WTC11 (cell line): Measurements from ENCODE around the gene RIN3.

ENCODE experiments used
- ATF1 ChIP-seq: sonication (generic); formaldehyde crosslinking; IDR thresholded peaks from 2 replicates; pipeline ENCODE4 v1.8.1; 2023; ENCODE audit warnings: mild to moderate bottlenecking, moderate library complexity, missing genetic modification reagents
- CTCF ChIP-seq: fragments of 200-600 bp; IDR thresholded peaks from 2 replicates; pipeline ENCODE4 v1.8.0; 2022; ENCODE audit warnings: antibody characterized with exemption
- TEAD1 ChIP-seq: sonication (generic); formaldehyde crosslinking; IDR thresholded peaks from 2 replicates; pipeline ENCODE4 v1.8.0; 2022; ENCODE audit warnings: mild to moderate bottlenecking, missing genetic modification reagents
- TF ChIP-seq, protein P1 (sequence below): sonication (generic); formaldehyde crosslinking; IDR thresholded peaks from 2 replicates; pipeline ENCODE4 v1.8.1; 2022; ENCODE audit warnings: low read depth, mild to moderate bottlenecking, moderate library complexity, missing genetic modification reagents, borderline replicate concordance
- TF ChIP-seq, protein P2 (sequence below): sonication (generic); formaldehyde crosslinking; IDR thresholded peaks from 2 replicates; pipeline ENCODE4 v1.8.0; 2022; ENCODE audit warnings: mild to moderate bottlenecking, missing genetic modification reagents
- TF ChIP-seq, protein P3 (sequence below): sonication (generic); formaldehyde crosslinking; conservative IDR thresholded peaks from 2 replicates; pipeline ENCODE4 v1.8.1; 2023; ENCODE audit warnings: mild to moderate bottlenecking, low read depth, missing genetic modification reagents, moderate library complexity

GRCh38 chr14:92520102-92521057 lies 6.8 kb downstream of the RIN3 start:
- no peak for TF ChIP-seq CTCF
- TF ChIP-seq ATF1 (CRISPR knock-in tag): no peak
- TF ChIP-seq TEAD1 (CRISPR knock-in tag): no peak
- TF ChIP-seq, protein P1, sequence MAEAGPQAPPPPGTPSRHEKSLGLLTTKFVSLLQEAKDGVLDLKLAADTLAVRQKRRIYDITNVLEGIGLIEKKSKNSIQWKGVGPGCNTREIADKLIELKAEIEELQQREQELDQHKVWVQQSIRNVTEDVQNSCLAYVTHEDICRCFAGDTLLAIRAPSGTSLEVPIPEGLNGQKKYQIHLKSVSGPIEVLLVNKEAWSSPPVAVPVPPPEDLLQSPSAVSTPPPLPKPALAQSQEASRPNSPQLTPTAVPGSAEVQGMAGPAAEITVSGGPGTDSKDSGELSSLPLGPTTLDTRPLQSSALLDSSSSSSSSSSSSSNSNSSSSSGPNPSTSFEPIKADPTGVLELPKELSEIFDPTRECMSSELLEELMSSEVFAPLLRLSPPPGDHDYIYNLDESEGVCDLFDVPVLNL: no peak
- TF ChIP-seq, protein P2, sequence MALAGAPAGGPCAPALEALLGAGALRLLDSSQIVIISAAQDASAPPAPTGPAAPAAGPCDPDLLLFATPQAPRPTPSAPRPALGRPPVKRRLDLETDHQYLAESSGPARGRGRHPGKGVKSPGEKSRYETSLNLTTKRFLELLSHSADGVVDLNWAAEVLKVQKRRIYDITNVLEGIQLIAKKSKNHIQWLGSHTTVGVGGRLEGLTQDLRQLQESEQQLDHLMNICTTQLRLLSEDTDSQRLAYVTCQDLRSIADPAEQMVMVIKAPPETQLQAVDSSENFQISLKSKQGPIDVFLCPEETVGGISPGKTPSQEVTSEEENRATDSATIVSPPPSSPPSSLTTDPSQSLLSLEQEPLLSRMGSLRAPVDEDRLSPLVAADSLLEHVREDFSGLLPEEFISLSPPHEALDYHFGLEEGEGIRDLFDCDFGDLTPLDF: no peak
- TF ChIP-seq, protein P3, sequence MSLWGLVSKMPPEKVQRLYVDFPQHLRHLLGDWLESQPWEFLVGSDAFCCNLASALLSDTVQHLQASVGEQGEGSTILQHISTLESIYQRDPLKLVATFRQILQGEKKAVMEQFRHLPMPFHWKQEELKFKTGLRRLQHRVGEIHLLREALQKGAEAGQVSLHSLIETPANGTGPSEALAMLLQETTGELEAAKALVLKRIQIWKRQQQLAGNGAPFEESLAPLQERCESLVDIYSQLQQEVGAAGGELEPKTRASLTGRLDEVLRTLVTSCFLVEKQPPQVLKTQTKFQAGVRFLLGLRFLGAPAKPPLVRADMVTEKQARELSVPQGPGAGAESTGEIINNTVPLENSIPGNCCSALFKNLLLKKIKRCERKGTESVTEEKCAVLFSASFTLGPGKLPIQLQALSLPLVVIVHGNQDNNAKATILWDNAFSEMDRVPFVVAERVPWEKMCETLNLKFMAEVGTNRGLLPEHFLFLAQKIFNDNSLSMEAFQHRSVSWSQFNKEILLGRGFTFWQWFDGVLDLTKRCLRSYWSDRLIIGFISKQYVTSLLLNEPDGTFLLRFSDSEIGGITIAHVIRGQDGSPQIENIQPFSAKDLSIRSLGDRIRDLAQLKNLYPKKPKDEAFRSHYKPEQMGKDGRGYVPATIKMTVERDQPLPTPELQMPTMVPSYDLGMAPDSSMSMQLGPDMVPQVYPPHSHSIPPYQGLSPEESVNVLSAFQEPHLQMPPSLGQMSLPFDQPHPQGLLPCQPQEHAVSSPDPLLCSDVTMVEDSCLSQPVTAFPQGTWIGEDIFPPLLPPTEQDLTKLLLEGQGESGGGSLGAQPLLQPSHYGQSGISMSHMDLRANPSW (CRISPR knock-in tag): no peak
